Superior temporal gyrus (tissue), 1 donor: ENCODE measurements around the gene SORCS2.
"Not testable (repeated sequence)": the region's sequence is repeated elsewhere in the genome, so short reads cannot be mapped to it uniquely, and the experiment has no call there.

ENCODE experiments used
- DNase-seq: peaks from one replicate; pipeline ENCODE4 v3.0.0-alpha.2; 2016; ENCODE audit errors: extremely low spot score

The SORCS2 gene

GRCh38 chr4:7160439-7160838 is 31.9 kb upstream of the SORCS2 start:
- no peak for DNase-seq

- DNase-seq, result no peak
Observed at GRCh38 chr4:7160951-7161440, 31.3 kb upstream of the SORCS2 start.

- DNase-seq, result no peak
Observed at GRCh38 chr4:7161721-7162214, 30.6 kb upstream of the SORCS2 start.

GRCh38 chr4:7165056-7165873 is 27.1 kb upstream of the SORCS2 start:
- not testable (repeated sequence) for DNase-seq

- DNase-seq, result no peak
Observed at GRCh38 chr4:7165874-7166201, 26.5 kb upstream of the SORCS2 start.

GRCh38 chr4:7166237-7166636 is 26.1 kb upstream of the SORCS2 start:
- no peak for DNase-seq

- no peak for DNase-seq
Observed at GRCh38 chr4:7166981-7167700, 25.2 kb upstream of the SORCS2 start.

GRCh38 chr4:7167706-7168105 is 24.6 kb upstream of the SORCS2 start:
- no peak for DNase-seq

- no peak for DNase-seq
Observed at GRCh38 chr4:7168106-7168505, 24.2 kb upstream of the SORCS2 start.

- no peak for DNase-seq
Observed at GRCh38 chr4:7169134-7169533, 23.2 kb upstream of the SORCS2 start.

GRCh38 chr4:7170012-7170411 is 22.3 kb upstream of the SORCS2 start:
- no peak for DNase-seq

GRCh38 chr4:7171191-7171900 is 21.0 kb upstream of the SORCS2 start:
- DNase-seq, result no peak

- no peak for DNase-seq
Observed at GRCh38 chr4:7172508-7172907, 19.8 kb upstream of the SORCS2 start.

GRCh38 chr4:7172946-7173345 is 19.4 kb upstream of the SORCS2 start:
- no peak for DNase-seq

GRCh38 chr4:7173841-7174449 is 18.4 kb upstream of the SORCS2 start:
- no peak for DNase-seq

GRCh38 chr4:7179158-7179557 is 13.2 kb upstream of the SORCS2 start:
- no peak for DNase-seq

- DNase-seq, result no peak
Observed at GRCh38 chr4:7180938-7181337, 11.4 kb upstream of the SORCS2 start.

- no peak for DNase-seq
Observed at GRCh38 chr4:7182616-7183015, 9.7 kb upstream of the SORCS2 start.

GRCh38 chr4:7183161-7183560 is 9.2 kb upstream of the SORCS2 start:
- no peak for DNase-seq

- no peak for DNase-seq
Observed at GRCh38 chr4:7183780-7184460, 8.4 kb upstream of the SORCS2 start.

GRCh38 chr4:7185487-7186030 is 6.8 kb upstream of the SORCS2 start:
- DNase-seq, result no peak
